Esophagus muscularis mucosa (tissue), 4 donors: ENCODE data around the gene TRIM9.

Source experiments
- CTCF ChIP-seq, 3 experiments: fragments of 200-600 bp in 2 of 3; fragments of 450-650 bp in 1 of 3; sonication (generic) in 2 of 3; IDR thresholded peaks; one replicate each; pipeline ENCODE4 v1.5.1; 2017 to 2019; ENCODE audit warnings: antibody characterized with exemption in 3 of 3, mild to moderate bottlenecking in 2 of 3, moderate library complexity in 1 of 3
- EP300 ChIP-seq: sonication (generic); formaldehyde crosslinking; IDR thresholded peaks from one replicate; pipeline ENCODE4 v1.6.1; 2017; ENCODE audit warnings: antibody characterized with exemption
- POLR2A ChIP-seq: fragments of 450-650 bp; IDR thresholded peaks from one replicate; pipeline ENCODE4 v1.6.1; 2017; ENCODE audit warnings: antibody characterized with exemption, moderate library complexity, mild to moderate bottlenecking, low read depth

- TF ChIP-seq CTCF (IDR thresholded peaks at IDR 0.05) (no peak), POLR2A (no peak), EP300 (no peak)
These were observed 13.7 kb downstream of the TRIM9 start for GRCh38 chr14:51081209-51081608.
